CD4-positive, alpha-beta memory T cell (primary cell): ENCODE measurements around the gene ADAM15. TPM values are rescaled to one million over a fixed set of nuclear protein-coding genes. Genes with fewer than 3 reads are reported as not detected.

Source experiments
- CTCF ChIA-PET: fragments of 350-600 bp; sonication (Branson Sonifier 250); formaldehyde crosslinking; loops from one replicate; lab custom pipeline; 2021; ENCODE audit warnings: inconsistent platforms; ENCODE audit not compliant: partially characterized antibody; lab: Charles Lee
- POLR2A ChIA-PET: fragments of 350-600 bp; sonication (Branson Sonifier 250); formaldehyde crosslinking; loops from one replicate; lab custom pipeline; 2021; ENCODE audit not compliant: partially characterized antibody; lab: Charles Lee
- DNase-seq, 5 donors: peaks; one replicate each; pipeline versions ENCODE4 v3.0.0 to v3.0.0-alpha.2; 2020 to 2022; ENCODE audit warnings: mixed read lengths in 1 of 5
- H3K27ac ChIP-seq: one replicate; pipeline ENCODE4 v1.7.0; 2013; ENCODE audit warnings: low read depth, low read length
- H3K27me3 ChIP-seq: 2 replicates; pipeline ENCODE4 v1.7.0; 2013; ENCODE audit warnings: mild to moderate bottlenecking, low read length, moderate library complexity; ENCODE audit not compliant: insufficient read depth
- H3K36me3 ChIP-seq: 2 replicates; pipeline ENCODE4 v1.7.0; 2013; ENCODE audit warnings: mild to moderate bottlenecking, low read length, moderate library complexity; ENCODE audit not compliant: insufficient read depth
- H3K4me1 ChIP-seq: 2 replicates; pipeline ENCODE4 v1.7.0; 2013; ENCODE audit warnings: mild to moderate bottlenecking, low read length, moderate library complexity; ENCODE audit not compliant: insufficient read depth
- H3K4me3 ChIP-seq, 2 donors: one replicate each; pipeline ENCODE4 v1.7.0; 2013; ENCODE audit warnings: low read length in 2 of 2, mild to moderate bottlenecking in 1 of 2
- H3K9me3 ChIP-seq, 2 donors: one replicate each; pipeline ENCODE4 v1.7.0; 2013; ENCODE audit warnings: low read length in 2 of 2, control low read depth in 1 of 2; ENCODE audit not compliant: control insufficient read depth in 1 of 2
- H3K27ac Mint-ChIP-seq, 7 donors: one replicate each; pipeline ENCODE4 v1.8.0; 2020 to 2021; ENCODE audit warnings: mixed read lengths in 7 of 7, mild to moderate bottlenecking in 6 of 7, inconsistent platforms in 3 of 7, moderate library complexity in 3 of 7
- H3K27me3 Mint-ChIP-seq, 2 donors: one replicate each; pipeline ENCODE4 v1.8.0; 2020 to 2021; ENCODE audit warnings: mixed read lengths in 2 of 2
- H3K36me3 Mint-ChIP-seq, 2 donors: one replicate each; pipeline ENCODE4 v1.8.0; 2020 to 2021; ENCODE audit warnings: mixed read lengths in 2 of 2, inconsistent platforms in 1 of 2, mild to moderate bottlenecking in 1 of 2
- H3K4me1 Mint-ChIP-seq, 4 donors: one replicate each; pipeline ENCODE4 v1.8.0; 2020 to 2021; ENCODE audit warnings: mixed read lengths in 4 of 4, mild to moderate bottlenecking in 1 of 4
- H3K4me3 Mint-ChIP-seq, 8 donors: one replicate each; pipeline ENCODE4 v1.8.0; 2020 to 2021; ENCODE audit warnings: mixed read lengths in 8 of 8, mild to moderate bottlenecking in 7 of 8, moderate library complexity in 6 of 8, inconsistent platforms in 3 of 8
- H3K9me3 Mint-ChIP-seq, 8 donors: one replicate each; pipeline ENCODE4 v1.8.0; 2020 to 2021; ENCODE audit warnings: mixed read lengths in 8 of 8, mild to moderate bottlenecking in 5 of 8, inconsistent platforms in 3 of 8, moderate library complexity in 1 of 8
- intact Hi-C: fragments of 100-400 bp; cut with micrococcal nuclease; formaldehyde crosslinking; loops from one replicate; pipeline ENCODE4 v1.15.1; 2023
- polyA plus RNA-seq, 2 donors: library from polyadenylated mRNA; unstranded; fragments of 300-500 nt; fragmentation: Illumina TruSeq; gene quantifications; one replicate each; pipeline ENCODE4 v1.2.3, GENCODE V29; 2021
- total RNA-seq, 2 experiments: library from RNA; stranded (reverse); gene quantifications; one replicate each; pipeline ENCODE4 v1.2.3, GENCODE V29; 2021

The ADAM15 gene
- total and polyA plus RNA-seq, 4 experiments from 2014 or later, result 14.8 to 39.8 (median 25.9) TPM

- intact Hi-C loops, result loop anchor here (5.0 kb wide), 1 partner anchor 50 kb away; the partner anchor contains the start of gene SLC50A1
- POLR2A ChIA-PET, result interaction anchor here (2.5 to 4.0 kb wide), 3 partner anchors 24 to 527 kb away, joined by 10 to 62 read pairs (median 27); partner anchors contain the start of genes EFNA4, KRTCAP2 and TRIM46
- H3K36me3 Mint-ChIP-seq, result peaks cover 0 to 3% of the 10 kb centered on the region in 2 donors
Observed at GRCh38 chr1:155086856-155087535, 35.9 kb downstream of the ADAM15 start.

GRCh38 chr1:155091071-155092051 is 40.2 kb downstream of the ADAM15 start:
- Mint-ChIP-seq H3K36me3 (no peaks in the 10 kb centered on the region), H3K27me3 (peaks cover 2 to 3% of the 10 kb centered on the region in 2 donors), H3K4me1 (peaks cover 2 to 8% (median 5%) of the 10 kb centered on the region in 4 donors), H3K9me3 (no peaks in the 10 kb centered on the region), H3K4me3 (no peak overlapping the region), H3K27ac (no peak overlapping the region)
- CTCF ChIA-PET, result interaction anchor here (0.6 to 6.8 kb wide), 37 partner anchors 9 to 422 kb away, joined by 3 to 229 read pairs (median 4); partner anchors contain the start of genes ADAM15, KRTCAP2, PBXIP1 and PMVK
- Histone ChIP-seq H3K4me3 (no peak overlapping the region), H3K27ac (no peak overlapping the region), H3K36me3 (no peaks in the 10 kb centered on the region), H3K4me1 (peaks cover 12% of the 10 kb centered on the region), H3K27me3 (no peaks in the 10 kb centered on the region), H3K9me3 (no peaks in the 10 kb centered on the region)
- peak; percentile 72 to 78 (median 74) for DNase-seq
- intact Hi-C loops, result loop anchor here (1.0 to 5.0 kb wide), 4 partner anchors 36 to 501 kb away; partner anchors contain the start of gene EFNA1
- POLR2A ChIA-PET, result interaction anchor here (0.7 to 1.7 kb wide), 5 partner anchors 40 to 95 kb away, joined by 3 to 14 read pairs (median 4); partner anchors contain the start of genes ADAM15 and KRTCAP2

More at GRCh38 chr1:155086856-155087535, 35.9 kb downstream of the ADAM15 start:
- Histone ChIP-seq H3K4me3 (no peak overlapping the region), H3K9me3 (no peaks in the 10 kb centered on the region), H3K27me3 (peaks cover 25% of the 10 kb centered on the region), H3K36me3 (no peaks in the 10 kb centered on the region), H3K27ac (no peak overlapping the region), H3K4me1 (peaks cover 44% of the 10 kb centered on the region)
- Mint-ChIP-seq H3K9me3 (no peaks in the 10 kb centered on the region), H3K4me1 (peaks cover 17 to 39% (median 28%) of the 10 kb centered on the region in 4 donors), H3K27ac (no peak overlapping the region), H3K27me3 (peaks cover 6 to 21% of the 10 kb centered on the region in 2 donors), H3K4me3 (peak overlapping the region in 1 of 8 donors; percentile 35)
- no peak for DNase-seq
- CTCF ChIA-PET, result interaction anchor here (3.0 to 5.0 kb wide), 5 partner anchors 12 to 85 kb away, joined by 21 to 74 read pairs (median 39); partner anchors contain the start of genes EFNA4 and KRTCAP2

- intact Hi-C loops, result loop anchor here (5.0 kb wide), 2 partner anchors 35 to 500 kb away; partner anchors contain the start of gene EFNA1
- no peak overlapping the region for H3K27ac ChIP-seq
- no peak overlapping the region for H3K4me3 Mint-ChIP-seq
Observed at GRCh38 chr1:155092131-155092530, 41.0 kb downstream of the ADAM15 start.

GRCh38 chr1:155092641-155093040 is 41.5 kb downstream of the ADAM15 start:
- intact Hi-C loops, result loop anchor here (5.0 kb wide), 2 partner anchors 35 to 500 kb away; partner anchors contain the start of gene EFNA1
- peaks cover 2 to 8% (median 5%) of the 10 kb centered on the region in 4 donors for H3K4me1 Mint-ChIP-seq
- no peak overlapping the region for H3K4me3 Mint-ChIP-seq
- Histone ChIP-seq H3K9me3 (no peaks in the 10 kb centered on the region), H3K27me3 (no peaks in the 10 kb centered on the region), H3K36me3 (no peaks in the 10 kb centered on the region), H3K27ac (no peak overlapping the region), H3K4me1 (peaks cover 8% of the 10 kb centered on the region), H3K4me3 (no peak overlapping the region)
- H3K9me3 Mint-ChIP-seq, result no peaks in the 10 kb centered on the region
- no peak for DNase-seq
- ChIA-PET CTCF (interaction anchor here (1.8 to 6.8 kb wide), 6 partner anchors 12 to 77 kb away, joined by 7 to 229 read pairs (median 11); partner anchors contain the start of genes KRTCAP2 and TRIM46), POLR2A (no interaction called here)
- H3K36me3 Mint-ChIP-seq, result no peaks in the 10 kb centered on the region
- H3K27me3 Mint-ChIP-seq, result peaks cover 4 to 5% of the 10 kb centered on the region in 2 donors
- peak overlapping the region in 1 of 7 donors; percentile 43 for H3K27ac Mint-ChIP-seq

More at GRCh38 chr1:155092131-155092530, 41.0 kb downstream of the ADAM15 start:
- Mint-ChIP-seq H3K4me1 (peaks cover 2 to 8% (median 5%) of the 10 kb centered on the region in 4 donors), H3K36me3 (no peaks in the 10 kb centered on the region), H3K9me3 (no peaks in the 10 kb centered on the region), H3K27ac (no peak overlapping the region), H3K27me3 (peaks cover 4 to 5% of the 10 kb centered on the region in 2 donors)
- DNase-seq, result no peak
- no peak overlapping the region for H3K4me3 ChIP-seq
- no peaks in the 10 kb centered on the region for H3K27me3 ChIP-seq
- H3K9me3 ChIP-seq, result no peaks in the 10 kb centered on the region
- ChIA-PET CTCF (interaction anchor here (0.7 to 6.8 kb wide), 29 partner anchors 8 to 423 kb away, joined by 3 to 229 read pairs (median 5); partner anchors contain the start of genes ADAM15, KRTCAP2, PBXIP1 and PMVK), POLR2A (interaction anchor here (0.7 to 1.7 kb wide), 5 partner anchors 40 to 94 kb away, joined by 3 to 14 read pairs (median 4); partner anchors contain the start of genes ADAM15 and KRTCAP2)
- H3K4me1 ChIP-seq, result peaks cover 8% of the 10 kb centered on the region
- no peaks in the 10 kb centered on the region for H3K36me3 ChIP-seq

GRCh38 chr1:155093911-155094621 is 43.0 kb downstream of the ADAM15 start:
- no peaks in the 10 kb centered on the region for H3K36me3 Mint-ChIP-seq
- peaks cover 4 to 5% of the 10 kb centered on the region in 2 donors for H3K27me3 Mint-ChIP-seq
- DNase-seq, result no peak
- Histone ChIP-seq H3K4me1 (peaks cover 8% of the 10 kb centered on the region), H3K27ac (no peak overlapping the region), H3K4me3 (no peak overlapping the region), H3K9me3 (no peaks in the 10 kb centered on the region), H3K27me3 (no peaks in the 10 kb centered on the region), H3K36me3 (no peaks in the 10 kb centered on the region)
- ChIA-PET CTCF (interaction anchor here (0.6 to 6.8 kb wide), 4 partner anchors 9 to 587 kb away, joined by 4 to 229 read pairs (median 12); partner anchors contain the start of genes KRTCAP2 and TRIM46), POLR2A (no interaction called here)
- no peak overlapping the region for H3K4me3 Mint-ChIP-seq
- no peaks in the 10 kb centered on the region for H3K9me3 Mint-ChIP-seq
- intact Hi-C loops, result loop anchor here (5.0 kb wide), 2 partner anchors 33 to 498 kb away; partner anchors contain the start of gene EFNA1
- H3K4me1 Mint-ChIP-seq, result peaks cover 2 to 8% (median 5%) of the 10 kb centered on the region in 4 donors
- H3K27ac Mint-ChIP-seq, result no peak overlapping the region

GRCh38 chr1:155094622-155094948 is 43.5 kb downstream of the ADAM15 start:
- intact Hi-C loops, result loop anchor here (5.0 kb wide), 2 partner anchors 33 to 498 kb away; partner anchors contain the start of gene EFNA1
- DNase-seq, result no peak
- Mint-ChIP-seq H3K4me1 (peaks cover 2 to 8% (median 5%) of the 10 kb centered on the region in 4 donors), H3K36me3 (no peaks in the 10 kb centered on the region), H3K27ac (no peak overlapping the region), H3K9me3 (no peaks in the 10 kb centered on the region), H3K27me3 (peaks cover 4 to 5% of the 10 kb centered on the region in 2 donors), H3K4me3 (no peak overlapping the region)
- CTCF ChIA-PET, result interaction anchor here (1.0 to 2.8 kb wide), 5 partner anchors 9 to 78 kb away, joined by 3 to 24 read pairs (median 11); partner anchors contain the start of genes KRTCAP2 and TRIM46
- H3K4me1 ChIP-seq, result peaks cover 8% of the 10 kb centered on the region
- H3K9me3 ChIP-seq, result no peaks in the 10 kb centered on the region
- POLR2A ChIA-PET, result no interaction called here
- no peaks in the 10 kb centered on the region for H3K36me3 ChIP-seq
- H3K27me3 ChIP-seq, result no peaks in the 10 kb centered on the region
- H3K4me3 ChIP-seq, result no peak overlapping the region
- H3K27ac ChIP-seq, result no peak overlapping the region
